ENCODE measurements around the gene PHAX.
"Not testable (repeated sequence)": the region's sequence is repeated elsewhere in the genome, so short reads cannot be mapped to it uniquely, and the experiment has no call there.

The PHAX gene

GRCh38 chr5:126656401-126657007, 55.8 kb downstream of the PHAX start:
- no peak overlapping the region for H3K4me3 ChIP-seq (ENCODE audit: control insufficient read depth, low read depth, low read length)
- TF ChIP-seq CTCF (conservative IDR thresholded peaks at IDR 0.05; ENCODE audit: control insufficient read depth, insufficient read depth, low read depth, low read length): peak; percentile 96
- DNase-seq (ENCODE audit: low read depth): peak; percentile 58

GRCh38 chr5:126658561-126658960, 57.8 kb downstream of the PHAX start:
- DNase-seq (ENCODE audit: low read depth): no peak
- no peak for TF ChIP-seq CTCF (conservative IDR thresholded peaks at IDR 0.05; ENCODE audit: control insufficient read depth, insufficient read depth, low read depth, low read length)
- H3K4me3 ChIP-seq (ENCODE audit: control insufficient read depth, low read depth, low read length): no peak overlapping the region

GRCh38 chr5:126659805-126660482, 59.2 kb downstream of the PHAX start:
- H3K4me3 ChIP-seq (ENCODE audit: control insufficient read depth, low read depth, low read length): no peak overlapping the region
- no peak for TF ChIP-seq CTCF (conservative IDR thresholded peaks at IDR 0.05; ENCODE audit: control insufficient read depth, insufficient read depth, low read depth, low read length)
- DNase-seq (ENCODE audit: low read depth): no peak

GRCh38 chr5:126664586-126664985, 63.8 kb downstream of the PHAX start:
- no peak for TF ChIP-seq CTCF (conservative IDR thresholded peaks at IDR 0.05; ENCODE audit: control insufficient read depth, insufficient read depth, low read depth, low read length)
- no peak overlapping the region for H3K4me3 ChIP-seq (ENCODE audit: control insufficient read depth, low read depth, low read length)
- DNase-seq (ENCODE audit: low read depth): no peak

- H3K4me3 ChIP-seq (ENCODE audit: control insufficient read depth, low read depth, low read length); DNase-seq (ENCODE audit: low read depth): not testable (repeated sequence)
These were observed 69.4 kb downstream of the PHAX start for GRCh38 chr5:126670109-126670508.

- not testable (repeated sequence) for DNase-seq (ENCODE audit: low read depth); H3K4me3 ChIP-seq (ENCODE audit: control insufficient read depth, low read depth, low read length)
These were observed 70.9 kb downstream of the PHAX start for GRCh38 chr5:126671681-126672080.

GRCh38 chr5:126673477-126673876, 72.7 kb downstream of the PHAX start:
- no peak for DNase-seq (ENCODE audit: low read depth)
- TF ChIP-seq CTCF (conservative IDR thresholded peaks at IDR 0.05; ENCODE audit: control insufficient read depth, insufficient read depth, low read depth, low read length): no peak
- H3K4me3 ChIP-seq (ENCODE audit: control insufficient read depth, low read depth, low read length): no peak overlapping the region

- no peak for DNase-seq (ENCODE audit: low read depth)
- TF ChIP-seq CTCF (conservative IDR thresholded peaks at IDR 0.05; ENCODE audit: control insufficient read depth, insufficient read depth, low read depth, low read length): no peak
- H3K4me3 ChIP-seq (ENCODE audit: control insufficient read depth, low read depth, low read length): no peak overlapping the region
These were observed 73.4 kb downstream of the PHAX start for GRCh38 chr5:126674145-126674544.

Data from fibroblast of mammary gland (primary cell).